Measurements from ENCODE around the gene TSPAN9. TPM values are rescaled to one million over a fixed set of nuclear protein-coding genes. Genes with fewer than 3 reads are reported as not detected.

Gene TSPAN9
- total RNA-seq, 1 donor from 2014 or later, result 114 TPM

- no peaks in the 10 kb centered on the region for H3K9me3 Mint-ChIP-seq (ENCODE audit: unreplicated experiment)
- H3K4me1 Mint-ChIP-seq (ENCODE audit: unreplicated experiment), result peaks cover 25% of the 10 kb centered on the region
- no peaks in the 10 kb centered on the region for H3K27me3 Mint-ChIP-seq (ENCODE audit: unreplicated experiment)
- no peak for DNase-seq (ENCODE audit: extremely low spot score, unreplicated experiment)
- no peak overlapping the region for H3K4me3 Mint-ChIP-seq (ENCODE audit: unreplicated experiment)
- no peak overlapping the region for H3K27ac Mint-ChIP-seq (ENCODE audit: unreplicated experiment)
- no peak for TF ChIP-seq CTCF (IDR thresholded peaks at IDR 0.05)
- peaks cover 7% of the 10 kb centered on the region for H3K36me3 Mint-ChIP-seq (ENCODE audit: unreplicated experiment)
Observed at GRCh38 chr12:3144495-3144894, 67.3 kb downstream of the TSPAN9 start.

GRCh38 chr12:3145033-3145432 is 67.9 kb downstream of the TSPAN9 start:
- Mint-ChIP-seq H3K9me3 (ENCODE audit: unreplicated experiment) (no peaks in the 10 kb centered on the region), H3K27me3 (ENCODE audit: unreplicated experiment) (no peaks in the 10 kb centered on the region), H3K4me1 (ENCODE audit: unreplicated experiment) (peaks cover 25% of the 10 kb centered on the region), H3K27ac (ENCODE audit: unreplicated experiment) (no peak overlapping the region), H3K36me3 (ENCODE audit: unreplicated experiment) (peaks cover 7% of the 10 kb centered on the region), H3K4me3 (ENCODE audit: unreplicated experiment) (no peak overlapping the region)
- TF ChIP-seq CTCF (IDR thresholded peaks at IDR 0.05), result no peak
- DNase-seq (ENCODE audit: extremely low spot score, unreplicated experiment), result no peak

- no peak for TF ChIP-seq CTCF (IDR thresholded peaks at IDR 0.05)
- no peak for DNase-seq (ENCODE audit: extremely low spot score, unreplicated experiment)
- H3K36me3 Mint-ChIP-seq (ENCODE audit: unreplicated experiment), result peaks cover 3% of the 10 kb centered on the region
- no peaks in the 10 kb centered on the region for H3K27me3 Mint-ChIP-seq (ENCODE audit: unreplicated experiment)
- H3K9me3 Mint-ChIP-seq (ENCODE audit: unreplicated experiment), result no peaks in the 10 kb centered on the region
- H3K27ac Mint-ChIP-seq (ENCODE audit: unreplicated experiment), result no peak overlapping the region
- no peak overlapping the region for H3K4me3 Mint-ChIP-seq (ENCODE audit: unreplicated experiment)
- peaks cover 26% of the 10 kb centered on the region for H3K4me1 Mint-ChIP-seq (ENCODE audit: unreplicated experiment)
Observed at GRCh38 chr12:3145546-3146310, 68.5 kb downstream of the TSPAN9 start.

GRCh38 chr12:3147260-3147659 is 70.1 kb downstream of the TSPAN9 start:
- no peak for DNase-seq (ENCODE audit: extremely low spot score, unreplicated experiment)
- H3K27me3 Mint-ChIP-seq (ENCODE audit: unreplicated experiment), result no peaks in the 10 kb centered on the region
- H3K9me3 Mint-ChIP-seq (ENCODE audit: unreplicated experiment), result no peaks in the 10 kb centered on the region
- no peak overlapping the region for H3K27ac Mint-ChIP-seq (ENCODE audit: unreplicated experiment)
- H3K36me3 Mint-ChIP-seq (ENCODE audit: unreplicated experiment), result peaks cover 3% of the 10 kb centered on the region
- TF ChIP-seq CTCF (IDR thresholded peaks at IDR 0.05), result no peak
- no peak overlapping the region for H3K4me3 Mint-ChIP-seq (ENCODE audit: unreplicated experiment)
- H3K4me1 Mint-ChIP-seq (ENCODE audit: unreplicated experiment), result peaks cover 35% of the 10 kb centered on the region

- no peak overlapping the region for H3K4me3 Mint-ChIP-seq (ENCODE audit: unreplicated experiment)
- TF ChIP-seq CTCF (IDR thresholded peaks at IDR 0.05), result no peak
- DNase-seq (ENCODE audit: extremely low spot score, unreplicated experiment), result no peak
- no peak overlapping the region for H3K27ac Mint-ChIP-seq (ENCODE audit: unreplicated experiment)
- no peaks in the 10 kb centered on the region for H3K27me3 Mint-ChIP-seq (ENCODE audit: unreplicated experiment)
- H3K36me3 Mint-ChIP-seq (ENCODE audit: unreplicated experiment), result peaks cover 3% of the 10 kb centered on the region
- H3K9me3 Mint-ChIP-seq (ENCODE audit: unreplicated experiment), result no peaks in the 10 kb centered on the region
- peaks cover 40% of the 10 kb centered on the region for H3K4me1 Mint-ChIP-seq (ENCODE audit: unreplicated experiment)
Observed at GRCh38 chr12:3148366-3149000, 71.3 kb downstream of the TSPAN9 start.
